IPS-11a (cell line): Measurements from ENCODE around the gene KRTAP5-6.

Source experiments
- H3K4me3 ChIP-seq: one replicate; pipeline ENCODE4 v1.5.1; 2013; ENCODE audit warnings: low read depth, low read length, control low read depth

Gene KRTAP5-6, protein sequence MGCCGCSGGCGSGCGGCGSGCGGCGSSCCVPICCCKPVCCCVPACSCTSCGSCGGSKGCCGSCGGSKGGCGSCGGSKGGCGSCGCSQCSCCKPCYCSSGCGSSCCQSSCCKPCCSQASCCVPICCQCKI

GRCh38 chr11:1696608-1697570 is at the start of gene KRTAP5-6:
Gene KRTAP5-6, plus strand, starts transcription at chr11:1697195. Its CDS starts 51 bp downstream, at chr11:1697246.
- H3K4me3 ChIP-seq = no peak within 1 kb of the TSS

- H3K4me3 ChIP-seq = no peak overlapping the region
Observed at GRCh38 chr11:1647901-1648652, 48.9 kb upstream of the KRTAP5-6 start.

GRCh38 chr11:1648653-1649420 is 48.2 kb upstream of the KRTAP5-6 start:
- no peak overlapping the region for H3K4me3 ChIP-seq

GRCh38 chr11:1650034-1650917 is 46.7 kb upstream of the KRTAP5-6 start:
- no peak overlapping the region for H3K4me3 ChIP-seq

- H3K4me3 ChIP-seq = no peak overlapping the region
Observed at GRCh38 chr11:1650918-1651262, 46.1 kb upstream of the KRTAP5-6 start.

DNA sequence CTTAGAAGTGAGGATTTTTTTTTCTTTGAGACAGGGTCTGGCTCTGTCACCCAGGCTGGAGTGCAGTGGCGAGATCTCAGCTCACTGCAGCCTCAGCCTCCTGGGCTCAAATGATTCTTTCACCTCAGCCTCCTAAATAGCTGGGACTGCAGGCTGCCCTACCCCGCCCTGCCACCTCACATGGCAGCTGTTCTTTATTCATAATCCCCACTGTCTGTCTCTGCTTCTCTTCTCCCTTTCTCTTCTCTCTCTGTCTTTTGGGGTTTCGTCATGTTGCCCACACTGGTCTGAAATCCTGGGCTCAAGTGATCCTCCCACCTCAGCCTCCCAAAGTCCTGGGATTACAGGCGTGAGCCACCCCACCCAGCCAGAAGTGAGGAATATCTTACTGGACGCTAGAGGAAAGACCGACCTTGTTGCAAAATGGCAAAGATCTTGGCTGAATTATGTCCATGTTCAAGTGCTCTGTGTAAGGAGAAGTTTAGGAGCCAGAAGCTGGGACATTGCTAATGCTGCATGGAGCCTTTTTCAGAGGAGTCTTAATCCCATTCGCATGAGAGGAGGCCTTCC is 45.5 kb upstream of the KRTAP5-6 start:
- H3K4me3 ChIP-seq = no peak overlapping the region

DNA sequence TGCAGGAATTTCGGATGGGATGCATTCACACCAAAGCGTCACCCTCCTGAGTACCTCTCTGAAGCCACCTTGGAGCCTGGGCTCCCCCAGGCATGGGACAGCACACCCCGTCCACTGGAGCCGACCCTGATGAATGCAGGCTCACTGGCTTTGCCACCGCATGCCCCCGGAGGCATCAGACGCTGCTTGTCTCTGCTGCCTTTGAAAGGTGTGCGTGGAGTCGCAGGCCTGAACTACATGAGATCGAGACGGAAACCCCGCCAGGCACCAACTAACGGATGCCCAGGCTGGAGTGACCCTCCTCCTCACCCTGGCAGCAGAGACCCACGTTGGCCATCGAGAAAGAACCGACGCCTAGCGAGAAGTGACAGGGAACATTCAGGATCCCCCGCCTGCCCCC is 45.0 kb upstream of the KRTAP5-6 start:
- no peak overlapping the region for H3K4me3 ChIP-seq

GRCh38 chr11:1652442-1652770 is 44.6 kb upstream of the KRTAP5-6 start:
- no peak overlapping the region for H3K4me3 ChIP-seq

DNA sequence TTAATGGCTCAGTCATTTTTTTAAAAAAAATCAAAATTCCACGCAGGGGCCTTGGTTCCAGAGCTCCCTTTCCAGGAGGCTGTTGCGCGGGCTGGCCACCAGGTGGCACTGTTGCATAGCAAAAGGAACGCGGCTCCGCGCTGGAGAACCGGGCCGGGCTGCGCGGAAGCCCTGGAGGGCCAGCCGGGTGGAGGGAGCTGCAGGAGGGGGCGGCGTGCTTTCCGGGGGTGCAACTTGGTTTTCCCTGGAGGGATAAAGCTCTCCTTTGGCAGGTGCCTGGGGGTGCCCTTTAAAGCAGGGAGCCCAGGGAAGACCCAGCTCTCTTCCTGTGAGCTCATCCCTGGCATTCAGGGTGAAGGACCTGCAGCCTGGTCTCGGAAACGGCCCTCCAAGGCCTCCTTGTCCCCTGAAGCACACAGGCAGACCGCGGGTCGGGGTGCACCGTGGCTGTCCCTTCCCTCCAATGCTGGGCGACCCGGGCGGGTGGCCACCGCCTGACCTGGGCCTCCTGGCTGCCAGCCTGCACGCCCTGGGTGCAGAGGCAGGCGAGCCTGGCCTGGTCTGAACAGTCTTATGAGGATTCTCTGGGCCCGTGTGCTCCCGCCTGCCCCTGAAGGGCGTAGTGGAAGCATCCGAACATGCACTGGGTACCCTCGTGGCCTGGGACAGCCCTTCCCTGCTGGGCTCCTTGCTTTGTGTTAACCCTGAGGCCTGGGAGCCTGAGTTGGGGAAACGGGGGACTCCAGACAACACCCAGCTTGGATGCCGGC is 44.0 kb upstream of the KRTAP5-6 start:
- no peak overlapping the region for H3K4me3 ChIP-seq

DNA sequence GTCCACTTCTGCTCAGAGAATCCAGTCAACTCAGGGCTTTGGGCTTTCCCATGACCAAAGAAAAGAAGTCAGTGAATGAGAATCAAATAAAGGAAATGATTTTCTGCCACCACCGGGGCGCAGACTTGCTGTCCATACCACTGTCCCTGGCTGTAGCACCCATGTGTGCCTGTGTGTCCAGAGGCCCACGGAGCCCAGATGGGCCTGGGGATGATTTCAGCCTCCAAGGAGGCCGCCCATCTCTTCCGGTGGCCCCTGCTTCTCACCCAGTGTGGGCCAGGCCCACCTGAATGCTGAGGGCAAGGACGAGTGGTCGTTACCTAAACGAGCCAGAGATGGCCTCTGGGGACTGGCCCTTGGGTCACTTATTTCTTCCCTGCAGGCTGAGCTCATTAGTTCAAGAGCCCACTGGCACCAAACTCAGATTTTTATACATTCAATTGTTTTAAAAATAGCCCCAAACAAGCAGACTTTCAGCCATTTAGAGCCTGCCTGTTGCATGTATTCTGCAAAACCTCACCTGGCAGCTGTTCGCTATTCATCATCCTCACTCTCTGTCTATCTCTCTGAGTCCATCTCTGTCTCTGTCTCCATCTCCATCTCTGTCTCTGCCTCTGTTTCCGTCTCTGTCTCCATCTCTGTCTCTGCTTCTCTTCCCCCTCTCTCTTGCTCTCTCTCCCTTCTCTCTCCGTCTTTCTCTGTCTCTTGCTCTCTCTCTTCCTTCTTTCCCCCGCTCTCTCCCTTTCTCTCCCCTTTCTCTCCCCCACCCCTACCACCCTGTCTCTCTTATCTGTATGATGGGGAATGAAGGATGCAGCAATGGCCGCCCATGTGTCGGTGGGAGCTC is 43.2 kb upstream of the KRTAP5-6 start:
- H3K4me3 ChIP-seq = no peak overlapping the region

DNA sequence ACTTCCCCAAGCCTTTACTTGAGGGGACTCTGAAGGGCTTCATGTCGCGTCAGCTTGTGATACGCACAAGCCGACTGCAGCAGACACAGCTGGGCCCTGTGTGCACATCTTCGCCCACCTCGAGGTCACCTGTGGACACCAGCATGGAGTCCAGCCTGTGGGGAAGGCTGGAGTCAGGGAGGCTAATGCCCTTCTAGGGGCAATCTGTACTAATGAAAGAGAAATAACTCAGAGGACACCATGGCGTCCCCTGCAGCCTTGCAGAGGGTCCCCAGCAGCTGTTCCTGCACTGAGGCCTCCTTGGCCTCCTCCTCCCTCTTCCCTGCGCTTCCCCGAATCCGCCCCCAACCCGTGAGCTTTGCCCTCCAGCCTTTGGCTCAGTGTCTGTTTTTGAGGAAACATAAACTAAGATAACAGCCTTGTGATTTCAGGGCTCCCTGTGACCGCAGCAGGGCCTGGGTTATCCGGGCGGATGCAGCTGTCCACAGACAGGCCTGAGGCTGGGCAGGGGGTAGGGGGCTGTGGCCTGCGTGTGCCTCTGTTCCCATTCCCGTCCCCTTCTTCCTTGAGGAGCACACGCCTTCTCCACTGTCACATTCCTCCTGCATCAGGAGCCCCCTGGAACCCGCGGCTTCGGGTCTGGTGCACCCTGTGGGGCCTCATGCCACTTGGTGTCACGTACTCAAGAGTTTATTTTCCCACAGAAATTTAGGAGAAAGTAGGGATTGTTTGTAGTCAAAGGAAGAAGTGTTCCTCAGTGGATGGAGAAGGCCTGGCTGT is 42.4 kb upstream of the KRTAP5-6 start:
- no peak overlapping the region for H3K4me3 ChIP-seq

- no peak overlapping the region for H3K4me3 ChIP-seq
Observed at GRCh38 chr11:1655168-1656060, 41.6 kb upstream of the KRTAP5-6 start.

- H3K4me3 ChIP-seq = no peak overlapping the region
Observed at GRCh38 chr11:1656061-1656441, 40.9 kb upstream of the KRTAP5-6 start.

GRCh38 chr11:1656670-1657069 is 40.3 kb upstream of the KRTAP5-6 start:
- H3K4me3 ChIP-seq = no peak overlapping the region

GRCh38 chr11:1659506-1659905 is 37.5 kb upstream of the KRTAP5-6 start:
- H3K4me3 ChIP-seq = no peak overlapping the region

DNA sequence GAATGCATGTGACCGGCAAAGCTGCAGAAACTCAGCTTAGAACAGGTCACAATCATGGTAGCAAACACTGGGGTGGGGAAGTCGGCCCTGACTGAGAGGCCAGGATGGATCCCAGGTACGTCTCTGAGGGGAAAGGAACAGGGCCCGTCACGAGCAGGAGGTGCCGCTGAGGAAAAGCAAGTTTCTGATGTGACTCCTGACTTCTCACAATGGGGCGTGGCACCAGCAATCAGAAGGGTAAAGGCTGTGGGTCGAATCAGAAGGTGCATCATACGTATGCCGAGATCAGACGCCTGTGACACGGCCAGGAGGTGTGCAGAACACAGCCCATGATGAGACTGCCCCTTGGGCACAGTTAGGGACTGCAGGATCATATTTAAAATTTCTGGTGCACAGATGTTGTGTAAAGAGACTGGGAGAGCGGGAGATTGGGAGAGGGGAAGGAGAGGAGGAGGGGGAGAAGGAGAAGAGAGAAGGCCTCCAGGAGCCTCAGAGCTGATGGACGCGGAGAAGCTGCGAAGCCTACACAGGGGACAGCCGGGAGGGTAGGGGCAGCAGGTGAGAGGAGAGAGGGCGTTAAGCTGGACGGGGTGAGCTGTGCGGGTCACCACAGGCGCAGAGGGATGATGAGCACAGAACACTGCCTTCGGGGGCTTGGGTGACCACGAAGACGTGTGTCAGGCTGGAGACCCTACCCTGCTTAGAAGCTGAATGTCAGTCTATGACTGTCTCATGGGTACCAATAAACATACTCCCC is 36.7 kb upstream of the KRTAP5-6 start:
- no peak overlapping the region for H3K4me3 ChIP-seq
